SK-N-SH (cell line): ENCODE results near the gene WRAP73. TPM values are rescaled to one million over a fixed set of nuclear protein-coding genes. Genes with fewer than 3 reads are reported as not detected.

ENCODE experiments used
- CTCF ChIA-PET: fragments of 300-600, 350-600 bp; formaldehyde crosslinking; extraction: SDS; loops from one replicate; lab custom pipeline; 2021; lab: Yijun Ruan, JAX
- POLR2A ChIA-PET: fragments of 350-600 bp; sonication (Branson Sonifier 250); formaldehyde crosslinking; extraction: SDS; loops from one replicate; lab custom pipeline; 2020; ENCODE audit warnings: antibody characterized with exemption, inconsistent platforms; lab: Yijun Ruan, JAX
- DNase-seq: peaks from one replicate; pipeline ENCODE4 v3.0.0; 2012
- H2AFZ ChIP-seq: fragments of 200-600 bp; sonication (generic); 2 replicates; pipeline ENCODE4 v1.8.1; 2016; ENCODE audit warnings: antibody characterized with exemption, mild to moderate bottlenecking, low read depth
- H3F3A ChIP-seq: fragments of 200-600 bp; sonication (generic); replicated peaks from 2 replicates; pipeline ENCODE3; 2016; ENCODE audit warnings: antibody characterized with exemption, mild to moderate bottlenecking; ENCODE audit not compliant: insufficient read depth
- H3K27ac ChIP-seq, 2 experiments: fragments of 200-500 bp in 1 of 2; fragments of 200-600 bp in 1 of 2; sonication (Bioruptor generic) in 1 of 2; sonication (generic), shearing (Covaris generic) in 1 of 2; 2 replicates each; pipeline versions ENCODE4 v1.5.1 to v1.6.1; 2014 to 2016; ENCODE audit warnings: low read depth in 2 of 2, inconsistent platforms in 1 of 2, low read length in 1 of 2, mild to moderate bottlenecking in 1 of 2, mixed read lengths in 1 of 2
- H3K27me3 ChIP-seq: fragments of 200-600 bp; sonication (generic), shearing (Covaris generic); 2 replicates; pipeline ENCODE4 v1.6.1; 2016; ENCODE audit warnings: mixed run types; ENCODE audit not compliant: insufficient read depth
- H3K36me3 ChIP-seq, 2 experiments: fragments of 200-500 bp in 1 of 2; fragments of 200-600 bp in 1 of 2; sonication (Bioruptor generic) in 1 of 2; sonication (generic) in 1 of 2; replicated peaks in 1 of 2; 2 replicates each; pipeline versions ENCODE3 to v1.5.1; 2014 to 2016; ENCODE audit warnings: low read length in 1 of 2, mild to moderate bottlenecking in 1 of 2; ENCODE audit not compliant: insufficient read depth in 2 of 2, control insufficient read depth in 1 of 2
- H3K4me1 ChIP-seq, 2 experiments: fragments of 200-500 bp in 1 of 2; fragments of 200-600 bp in 1 of 2; sonication (Bioruptor generic) in 1 of 2; sonication (generic), shearing (Covaris generic) in 1 of 2; 2 replicates each; pipeline versions ENCODE4 v1.5.1 to v1.6.1; 2014 to 2016; ENCODE audit warnings: low read depth in 1 of 2, low read length in 1 of 2, mixed run types in 1 of 2; ENCODE audit not compliant: insufficient read depth in 2 of 2, control insufficient read depth in 1 of 2
- H3K4me2 ChIP-seq: fragments of 200-600 bp; sonication (generic), shearing (Covaris generic); 2 replicates; pipeline ENCODE4 v1.6.1; 2017; ENCODE audit warnings: mixed run types
- H3K4me3 ChIP-seq, 2 experiments: fragments of 200-500 bp in 1 of 2; fragments of 200-600 bp in 1 of 2; sonication (Bioruptor generic) in 1 of 2; sonication (generic), shearing (Covaris generic) in 1 of 2; 2 replicates each; pipeline versions ENCODE4 v1.5.1 to v1.8.1; 2014 to 2016; ENCODE audit warnings: low read depth in 2 of 2, inconsistent platforms in 1 of 2, low read length in 1 of 2, mild to moderate bottlenecking in 1 of 2, mixed read lengths in 1 of 2, moderate library complexity in 1 of 2
- H3K79me2 ChIP-seq: fragments of 200-600 bp; sonication (generic); 2 replicates; pipeline ENCODE4 v1.8.1; 2017; ENCODE audit warnings: mild to moderate bottlenecking; ENCODE audit not compliant: insufficient read depth
- H3K9ac ChIP-seq: fragments of 200-600 bp; sonication (generic); 2 replicates; pipeline ENCODE4 v1.6.1; 2017; ENCODE audit warnings: mixed run types
- H3K9me2 ChIP-seq: fragments of 200-600 bp; sonication (generic); 2 replicates; pipeline ENCODE4 v1.6.1; 2017; ENCODE audit warnings: mixed run types
- H3K9me3 ChIP-seq: fragments of 200-600 bp; sonication (generic); 2 replicates; pipeline ENCODE4 v1.6.1; 2017; ENCODE audit warnings: mixed run types, mild to moderate bottlenecking, moderate library complexity
- H4K20me1 ChIP-seq: fragments of 200-600 bp; sonication (generic); 2 replicates; pipeline ENCODE4 v1.6.1; 2017; ENCODE audit warnings: mild to moderate bottlenecking, mixed run types; ENCODE audit not compliant: insufficient read depth
- EP300 ChIP-seq, 2 experiments: IDR thresholded peaks; 2 replicates each; pipeline versions ENCODE4 v1.4.0 to v1.6.1; 2012; ENCODE audit warnings: borderline replicate concordance in 1 of 2, low read depth in 1 of 2, low read length in 1 of 2
- EZH2phosphoT487 ChIP-seq: fragments of 200-600 bp; sonication (generic); IDR thresholded peaks from 2 replicates; pipeline ENCODE4 v1.6.1; 2017; ENCODE audit warnings: low read depth, mixed run types, mild to moderate bottlenecking, antibody characterized with exemption, moderate library complexity, borderline replicate concordance
- IRF3 ChIP-seq: fragments of 150-350 bp; IDR thresholded peaks from 2 replicates; pipeline ENCODE4 v1.6.1; 2016; ENCODE audit warnings: mild to moderate bottlenecking, low read depth, low read length
- JUND ChIP-seq: IDR thresholded peaks from 2 replicates; pipeline ENCODE4 v1.4.0; 2012
- MAX ChIP-seq: IDR thresholded peaks from 2 replicates; pipeline ENCODE4 v1.4.0; 2012; ENCODE audit warnings: low read depth
- MEF2A ChIP-seq: IDR thresholded peaks from 2 replicates; pipeline ENCODE4 v1.4.0; 2012; ENCODE audit warnings: low read depth, borderline replicate concordance
- MXI1 ChIP-seq: IDR thresholded peaks from 2 replicates; pipeline ENCODE4 v1.6.1; 2012; ENCODE audit warnings: mild to moderate bottlenecking, low read depth, low read length, improper control_type of control experiment
- NFIC ChIP-seq: IDR thresholded peaks from 2 replicates; pipeline ENCODE4 v1.4.0; 2012; ENCODE audit warnings: borderline replicate concordance
- POLR2AphosphoS5 ChIP-seq: IDR thresholded peaks from 2 replicates; pipeline ENCODE4 v1.6.1; 2012; ENCODE audit warnings: low read depth, low read length
- RCOR1 ChIP-seq: fragments of 150-350 bp; IDR thresholded peaks from 2 replicates; pipeline ENCODE4 v1.6.1; 2017; ENCODE audit warnings: antibody characterized with exemption, low read length
- REST ChIP-seq: IDR thresholded peaks from 2 replicates; pipeline ENCODE4 v1.6.1; 2012; ENCODE audit warnings: mild to moderate bottlenecking, low read depth, low read length, moderate library complexity
- SIN3A ChIP-seq: IDR thresholded peaks from 2 replicates; pipeline ENCODE4 v1.6.1; 2012; ENCODE audit warnings: low read depth, mild to moderate bottlenecking, low read length, moderate library complexity, borderline replicate concordance
- SMC3 ChIP-seq: IDR thresholded peaks from 2 replicates; pipeline ENCODE4 v1.6.1; 2012; ENCODE audit warnings: low read depth, low read length, improper control_type of control experiment
- TCF12 ChIP-seq: IDR thresholded peaks from 2 replicates; pipeline ENCODE4 v1.4.0; 2012
- TEAD4 ChIP-seq: IDR thresholded peaks from 2 replicates; pipeline ENCODE4 v1.4.0; 2012; ENCODE audit warnings: mild to moderate bottlenecking, borderline replicate concordance; ENCODE audit not compliant: insufficient read depth
- YY1 ChIP-seq: IDR thresholded peaks from 2 replicates; pipeline ENCODE4 v1.4.0; 2012; ENCODE audit warnings: low read depth, mild to moderate bottlenecking
- ZBTB33 ChIP-seq: IDR thresholded peaks from 2 replicates; pipeline ENCODE4 v1.4.0; 2012; ENCODE audit warnings: low read depth, borderline replicate concordance
- WGBS: methylation state at CpG from one replicate; pipeline ENCODE4 v1.1.6; 2017; ENCODE audit warnings: low lambda C conversion rate; 5-methylcytosine and 5-hydroxymethylcytosine counted together
- polyA plus RNA-seq, 3 experiments: library from polyadenylated mRNA; depleted of rRNA; stranded (reverse); fragments of >200 nt; gene quantifications; 2 replicates each; pipeline ENCODE4 v1.2.3, GENCODE V29; 2012

WRAP73 gene
- polyA plus RNA-seq, 1 of the 3 experiments (the other 2 are of a cell fraction), result 61.9 TPM

- no peaks in the 10 kb centered on the region for H3K36me3 ChIP-seq
- POLR2A ChIA-PET, result interaction anchor here (1.2 kb wide), 1 partner anchor 26 kb away, joined by 3 read pairs; no protein-coding TSS in a partner anchor
- no peak overlapping the region for H3K9ac ChIP-seq
- no peaks in the 10 kb centered on the region for H4K20me1 ChIP-seq
- H3K79me2 ChIP-seq, result no peaks in the 10 kb centered on the region
- no peak overlapping the region for H3K4me2 ChIP-seq
- H3K9me2 ChIP-seq, result no peaks in the 10 kb centered on the region
- H3K4me1 ChIP-seq, result peaks cover 0 to 23% of the 10 kb centered on the region in 2 experiments; a peak in 1 of 4 replicates
- no peak for DNase-seq
- no peaks in the 10 kb centered on the region for H3F3A ChIP-seq
- H3K9me3 ChIP-seq, result no peaks in the 10 kb centered on the region
- H3K4me3 ChIP-seq, result no peak overlapping the region
- 47% methylated on average over 6 of the region's 15 CpGs for WGBS
- H3K27ac ChIP-seq, result peak overlapping the region in 1 of 2 experiments; percentile 74; a peak in 2 of 4 replicates
- TF ChIP-seq POLR2AphosphoS5 (no peak), TEAD4 (no peak), EP300 (IDR thresholded peaks at IDR 0.05; ENCODE audit: borderline replicate concordance in 1 of 2, low read depth in 1 of 2, low read length in 1 of 2) (no peak), JUND (no peak), ZBTB33 (no peak), SIN3A (no peak), EZH2phosphoT487 (no peak), SMC3 (no peak), MXI1 (no peak), IRF3 (no peak), MEF2A (no peak), TCF12 (no peak), RCOR1 (no peak), REST (no peak), MAX (no peak), YY1 (no peak), NFIC (no peak)
- CTCF ChIA-PET, result interaction anchor here (0.7 to 3.0 kb wide), 10 partner anchors 9 to 82 kb away, joined by 3 to 17 read pairs (median 4); partner anchors contain the start of gene MEGF6
- no peaks in the 10 kb centered on the region for H3K27me3 ChIP-seq
- no peak overlapping the region for H2AFZ ChIP-seq
Measured at GRCh38 chr1:3599816-3600215, 50.1 kb downstream of the WRAP73 start.
